IMR-90 (cell line): ENCODE data around the gene HOXB2. TPM values are rescaled to one million over a fixed set of nuclear protein-coding genes. Genes with fewer than 3 reads are reported as not detected.
A peak's percentile ranks its signal among the peaks of the same experiment; 100 is the strongest.

Experiments
- ATAC-seq: fragments of 200-7000 bp; cut with Tn5 transposase; 2 replicates; pipeline ENCODE4 v1.9.1; 2020; ENCODE audit warnings: low read depth, mild to moderate bottlenecking, moderate library complexity
- BruUV-seq: library from RNA; stranded (reverse); fragments of 400-500 nt; replicated peaks from 2 replicates; lab custom pipeline; 2021; lab: Mats Ljungman, UMichigan
- CTCF ChIA-PET: fragments of 300-600 bp; formaldehyde crosslinking; extraction: SDS; loops from one replicate; lab custom pipeline; 2021; ENCODE audit warnings: antibody characterized with exemption; lab: Yijun Ruan, JAX
- POLR2A ChIA-PET: fragments of 300-600 bp; sonication (Branson Sonifier 250); formaldehyde crosslinking; loops from one replicate; lab custom pipeline; 2022; ENCODE audit warnings: antibody characterized with exemption; ENCODE audit not compliant: unreplicated experiment; lab: Charles Lee
- DNase-seq: peaks from one replicate; pipeline ENCODE4 v3.0.0; 2013
- H2AFZ ChIP-seq: replicated peaks from 2 replicates; pipeline ENCODE3; 2013; ENCODE audit warnings: low read length, mild to moderate bottlenecking; ENCODE audit not compliant: poor library complexity
- H2AK5ac ChIP-seq: 2 replicates; pipeline ENCODE4 v1.6.1; 2013; ENCODE audit warnings: low read depth, low read length, inconsistent platforms
- H2AK9ac ChIP-seq: replicated peaks from 2 replicates; pipeline ENCODE3; 2013; ENCODE audit warnings: mild to moderate bottlenecking, low read depth, low read length, moderate library complexity; ENCODE audit not compliant: poor library complexity
- H2BK120ac ChIP-seq: 2 replicates; pipeline ENCODE4 v1.6.1; 2013; ENCODE audit warnings: low read depth, low read length, inconsistent platforms
- H2BK15ac ChIP-seq: 3 replicates; pipeline ENCODE4 v1.6.1; 2013; ENCODE audit warnings: low read depth, low read length, inconsistent platforms
- H2BK20ac ChIP-seq: 2 replicates; pipeline ENCODE4 v1.6.1; 2013; ENCODE audit warnings: low read depth, mild to moderate bottlenecking, inconsistent platforms, low read length, moderate library complexity
- H2BK5ac ChIP-seq: 2 replicates; pipeline ENCODE4 v1.6.1; 2013; ENCODE audit warnings: mild to moderate bottlenecking, low read depth, low read length, inconsistent platforms; ENCODE audit not compliant: poor library complexity, severe bottlenecking
- H3K14ac ChIP-seq: replicated peaks from 2 replicates; pipeline ENCODE4 v1.6.1; 2013; ENCODE audit warnings: low read depth, low read length, inconsistent platforms
- H3K18ac ChIP-seq: 2 replicates; pipeline ENCODE4 v1.6.1; 2013; ENCODE audit warnings: low read depth, low read length, control low read depth
- H3K23ac ChIP-seq: 2 replicates; pipeline ENCODE4 v1.6.1; 2013; ENCODE audit warnings: low read depth, low read length, inconsistent platforms
- H3K27ac ChIP-seq: 2 replicates; pipeline ENCODE4 v1.5.1; 2013; ENCODE audit warnings: mild to moderate bottlenecking, control low read depth, low read length; ENCODE audit not compliant: insufficient read depth
- H3K27me3 ChIP-seq: 2 replicates; pipeline ENCODE4 v1.6.1; 2013; ENCODE audit warnings: low read length; ENCODE audit not compliant: control insufficient read depth, insufficient read depth
- H3K36me3 ChIP-seq: 2 replicates; pipeline ENCODE4 v1.6.1; 2013; ENCODE audit warnings: low read length, mixed read lengths; ENCODE audit not compliant: control insufficient read depth, insufficient read depth
- H3K4ac ChIP-seq: 2 replicates; pipeline ENCODE4 v1.6.1; 2013; ENCODE audit warnings: low read depth, low read length, inconsistent platforms
- H3K4me1 ChIP-seq: 2 replicates; pipeline ENCODE4 v1.6.1; 2013; ENCODE audit warnings: low read length, mixed read lengths; ENCODE audit not compliant: control insufficient read depth, insufficient read depth
- H3K4me2 ChIP-seq: 2 replicates; pipeline ENCODE4 v1.6.1; 2013; ENCODE audit warnings: low read depth, mild to moderate bottlenecking, control low read depth, low read length, moderate library complexity
- H3K4me3 ChIP-seq: 2 replicates; pipeline ENCODE4 v1.5.1; 2013; ENCODE audit warnings: low read depth, mild to moderate bottlenecking, control low read depth, low read length, moderate library complexity; ENCODE audit not compliant: insufficient read depth
- H3K56ac ChIP-seq: 2 replicates; pipeline ENCODE4 v1.6.1; 2013; ENCODE audit warnings: low read length, inconsistent platforms; ENCODE audit not compliant: insufficient read depth; ENCODE audit errors: extremely low read depth
- H3K79me1 ChIP-seq, 2 experiments: 2 replicates each; pipeline ENCODE4 v1.6.1; 2013; ENCODE audit warnings: low read length in 2 of 2, inconsistent platforms in 1 of 2, low read depth in 1 of 2
- H3K9ac ChIP-seq: 2 replicates; pipeline ENCODE4 v1.6.1; 2013; ENCODE audit warnings: low read depth, low read length, control low read depth
- H3K9me1 ChIP-seq: 2 replicates; pipeline ENCODE4 v1.6.1; 2013; ENCODE audit warnings: low read length, inconsistent platforms; ENCODE audit not compliant: insufficient read depth
- H3K9me3 ChIP-seq: 2 replicates; pipeline ENCODE4 v1.6.1; 2013; ENCODE audit warnings: low read length; ENCODE audit not compliant: control insufficient read depth, insufficient read depth
- H4K20me1 ChIP-seq: 2 replicates; pipeline ENCODE4 v1.6.1; 2013; ENCODE audit warnings: low read length, inconsistent platforms; ENCODE audit not compliant: insufficient read depth
- H4K5ac ChIP-seq: 2 replicates; pipeline ENCODE4 v1.6.1; 2013; ENCODE audit warnings: mild to moderate bottlenecking, low read depth, low read length, control low read depth
- H4K8ac ChIP-seq, 2 experiments: 2 replicates each; pipeline ENCODE4 v1.6.1; 2013; ENCODE audit warnings: low read depth in 2 of 2, low read length in 2 of 2, control low read depth in 1 of 2, inconsistent platforms in 1 of 2
- H4K91ac ChIP-seq: 2 replicates; pipeline ENCODE4 v1.6.1; 2013; ENCODE audit warnings: low read depth, low read length, inconsistent platforms; ENCODE audit not compliant: insufficient read depth
- CEBPB ChIP-seq: IDR thresholded peaks from 2 replicates; pipeline ENCODE4 v1.6.1; 2012; ENCODE audit warnings: low read depth, low read length, improper control_type of control experiment
- USF2 ChIP-seq: fragments of 150-350 bp; IDR thresholded peaks from 2 replicates; pipeline ENCODE4 v1.6.1; 2017; ENCODE audit warnings: mild to moderate bottlenecking, antibody characterized with exemption, low read length, low read depth
- WGBS, 2 experiments: methylation state at CpG; one replicate each; pipeline versions ENCODE4 v1.1.5 to v1.1.7; 2013; ENCODE audit warnings: missing lambda C conversion rate in 2 of 2; ENCODE audit not compliant: insufficient read length in 1 of 2; ENCODE audit errors: extremely low coverage in 2 of 2; 5-methylcytosine and 5-hydroxymethylcytosine counted together
- dilution Hi-C: fragments of 300-500 bp; cut with HindIII; formaldehyde crosslinking; loops from one replicate; pipeline ENCODE4 v1.14.3; 2018; ENCODE audit warnings: low sequenced_read_pairs; ENCODE audit not compliant: unreplicated experiment
- in situ Hi-C: fragments of 300-500 bp; cut with MboI; formaldehyde crosslinking; loops from 3 replicates; pipeline ENCODE4 v1.14.3; 2019; ENCODE audit warnings: low sequenced_read_pairs, inconsistent platforms, mixed read lengths
- intact Hi-C: fragments of 100-400 bp; cut with micrococcal nuclease; formaldehyde crosslinking; loops from 2 replicates; pipeline ENCODE4 v1.10.0; 2022
- polyA plus RNA-seq, 3 experiments: library from polyadenylated mRNA; depleted of rRNA; stranded (reverse); fragments of >200 nt; gene quantifications; 2 replicates each; pipeline ENCODE4 v1.2.3, GENCODE V29; 2012; ENCODE audit warnings: low replicate concordance in 1 of 3
- total RNA-seq: library from RNA; depleted of rRNA; stranded (reverse); fragments of >200 nt; gene quantifications from 2 replicates; pipeline ENCODE4 v1.2.3, GENCODE V29; 2012

Gene HOXB2
- total and polyA plus RNA-seq, 2 of the 4 experiments (the other 2 are of a cell fraction) = 2.7 to 29.9 TPM

GRCh38 chr17:48510761-48511604 is 33.9 kb downstream of the HOXB2 start:
- dilution Hi-C loops = no loop called here
- Histone ChIP-seq H2BK20ac (no peak overlapping the region), H3K4me1 (peaks cover 4% of the 10 kb centered on the region; the same call in 1 of the 2 replicates), H2AK9ac (no peak overlapping the region), H3K27ac (no peak overlapping the region), H2BK5ac (no peak overlapping the region), H3K4me2 (peak overlapping the region; percentile 17; the same call in 1 of the 2 replicates), H2BK120ac (no peak overlapping the region), H4K20me1 (no peaks in the 10 kb centered on the region), H3K9ac (no peak overlapping the region), H3K4ac (no peak overlapping the region), H4K5ac (no peak overlapping the region), H2BK15ac (no peak overlapping the region), H2AFZ (no peak overlapping the region), H3K14ac (no peak overlapping the region), H4K91ac (no peak overlapping the region), H3K4me3 (no peak overlapping the region), H3K36me3 (no peaks in the 10 kb centered on the region), H3K27me3 (peaks cover 22% of the 10 kb centered on the region), H3K9me1 (peaks cover 3% of the 10 kb centered on the region; the same call in 1 of the 2 replicates), H3K79me1 (no peaks in the 10 kb centered on the region), H3K56ac (no peak overlapping the region), H4K8ac (no peak overlapping the region), H3K23ac (no peak overlapping the region), H2AK5ac (no peak overlapping the region), H3K18ac (no peak overlapping the region), H3K9me3 (no peaks in the 10 kb centered on the region)
- in situ Hi-C loops = no loop called here
- ATAC-seq (no peak; the same call in 1 of the 2 replicates), DNase-seq (peak; percentile 71)
- BruUV-seq = no TSS peak
- POLR2A ChIA-PET = no interaction called here
- TF ChIP-seq USF2 = no peak
- peak; percentile 91 for TF ChIP-seq CEBPB
- intact Hi-C loops = no loop called here
- WGBS, 2 experiments = no CpG with 5 or more reads among the region's 7 CpGs
- CTCF ChIA-PET = interaction anchor here (0.6 kb wide), 2 partner anchors 8 to 36 kb away, joined by 3 to 4 read pairs; no protein-coding TSS in a partner anchor
